ENCODE results near the gene CD48.
"Not testable (repeated sequence)": the region's sequence is repeated elsewhere in the genome, so short reads cannot be mapped to it uniquely, and the experiment has no call there.

CD48 gene

GRCh38 chr1:160675641-160676410, 35.8 kb downstream of the CD48 start:
- peak; percentile 24 for DNase-seq

- DNase-seq: no peak
Measured at GRCh38 chr1:160674415-160674814, 37.2 kb downstream of the CD48 start.

- DNase-seq: no peak
Measured at GRCh38 chr1:160672789-160673695, 38.6 kb downstream of the CD48 start.

- no peak for DNase-seq
Measured at GRCh38 chr1:160671603-160672517, 39.8 kb downstream of the CD48 start.

GRCh38 chr1:160670701-160671100, 40.9 kb downstream of the CD48 start:
- DNase-seq: no peak

GRCh38 chr1:160669802-160670201, 41.8 kb downstream of the CD48 start:
- no peak for DNase-seq

- DNase-seq: no peak
Measured at GRCh38 chr1:160669276-160669675, 42.3 kb downstream of the CD48 start.

GRCh38 chr1:160667896-160668295, 43.7 kb downstream of the CD48 start:
- DNase-seq: no peak

GRCh38 chr1:160666079-160666442, 45.6 kb downstream of the CD48 start:
- no peak for DNase-seq

- no peak for DNase-seq
Measured at GRCh38 chr1:160665330-160666078, 46.1 kb downstream of the CD48 start.

GRCh38 chr1:160664573-160665051, 47.0 kb downstream of the CD48 start:
- no peak for DNase-seq

GRCh38 chr1:160662910-160663309, 48.7 kb downstream of the CD48 start:
- DNase-seq: no peak

- no peak for DNase-seq
Measured at GRCh38 chr1:160659566-160659965, 52.1 kb downstream of the CD48 start.

GRCh38 chr1:160658814-160659193, 52.8 kb downstream of the CD48 start:
- DNase-seq: no peak

GRCh38 chr1:160658162-160658813, 53.3 kb downstream of the CD48 start:
- DNase-seq: no peak

- no peak for DNase-seq
Measured at GRCh38 chr1:160657250-160657781, 54.3 kb downstream of the CD48 start.

GRCh38 chr1:160656737-160657136, 54.9 kb downstream of the CD48 start:
- DNase-seq: no peak

GRCh38 chr1:160653620-160654016, 58.0 kb downstream of the CD48 start:
- DNase-seq: no peak

- DNase-seq: no peak
Measured at GRCh38 chr1:160652924-160653619, 58.5 kb downstream of the CD48 start.

- not testable (repeated sequence) for DNase-seq
Measured at GRCh38 chr1:160652065-160652641, 59.5 kb downstream of the CD48 start.

Measured in NCI-H1694 treated with DMSO at 0.1 percent for 48 hours (cell line).